Stimulated activated CD4-positive, alpha-beta T cell treated with anti-CD3 and anti-CD28 coated beads, TNF-alpha, amount 100 ng/mL, for 4 hours (primary cell): ENCODE measurements around the gene KRT28.

ENCODE experiments used
- DNase-seq, 3 experiments: peaks; one replicate each; pipeline ENCODE4 v3.0.0-alpha.2; 2020; ENCODE audit warnings: low read depth in 3 of 3

The KRT28 gene

DNA sequence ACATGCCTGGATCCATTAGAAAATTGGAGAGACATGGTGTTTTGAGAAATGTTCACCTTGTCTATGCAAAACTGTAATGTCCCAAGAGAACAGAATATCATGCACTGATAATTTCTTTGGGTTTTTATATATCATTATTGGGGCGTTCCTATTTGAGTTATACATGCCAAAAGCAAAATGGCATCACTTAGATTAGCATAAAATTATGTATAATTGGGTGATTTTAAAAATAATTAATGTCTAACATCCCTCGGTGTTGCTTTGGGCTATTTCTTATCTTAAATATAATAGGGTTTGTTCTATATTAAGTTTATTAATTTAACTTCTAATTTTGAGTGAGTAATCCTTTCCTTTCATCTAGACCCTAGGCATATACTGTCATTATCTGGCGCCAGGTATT, at the start of gene KRT28:
Gene KRT28, minus strand, starts transcription at position 101 of the 400 bp plus-strand sequence. Its CDS starts 66 bp downstream, at position 35.
- DNase-seq = no peak

DNA sequence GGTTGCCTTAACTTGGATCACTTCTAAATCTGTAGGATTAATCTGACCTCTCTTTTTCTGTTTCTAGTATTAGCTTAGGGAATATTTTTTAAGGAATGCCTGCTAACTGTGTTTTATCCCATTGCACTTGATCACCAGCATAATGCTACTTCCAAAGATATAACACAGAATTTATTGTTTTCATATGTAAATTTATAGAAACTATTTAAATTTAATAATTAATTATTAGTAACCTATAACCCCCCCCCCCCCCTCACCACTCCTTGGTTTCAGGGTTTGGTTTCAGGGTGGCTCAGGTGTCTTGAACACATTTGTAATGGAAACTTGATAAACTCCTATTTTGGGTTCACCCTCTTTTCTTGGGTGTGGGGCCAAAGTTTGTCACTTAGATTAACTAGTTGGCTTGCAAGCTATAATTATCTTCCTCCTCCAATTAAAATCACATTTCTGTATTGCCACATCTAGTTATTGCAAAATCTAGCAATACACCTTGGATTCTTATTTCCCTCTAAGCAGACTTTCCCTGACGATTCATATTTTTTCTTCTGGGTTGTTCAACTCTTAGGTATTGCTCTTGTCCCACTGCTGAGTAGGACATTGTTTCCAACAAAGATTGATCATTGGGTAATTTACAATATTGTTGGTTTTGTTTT, 49.0 kb upstream of the KRT28 start:
- no peak for DNase-seq

- DNase-seq = no peak
Observed at GRCh38 chr17:40846515-40847144, 46.9 kb upstream of the KRT28 start.

DNA sequence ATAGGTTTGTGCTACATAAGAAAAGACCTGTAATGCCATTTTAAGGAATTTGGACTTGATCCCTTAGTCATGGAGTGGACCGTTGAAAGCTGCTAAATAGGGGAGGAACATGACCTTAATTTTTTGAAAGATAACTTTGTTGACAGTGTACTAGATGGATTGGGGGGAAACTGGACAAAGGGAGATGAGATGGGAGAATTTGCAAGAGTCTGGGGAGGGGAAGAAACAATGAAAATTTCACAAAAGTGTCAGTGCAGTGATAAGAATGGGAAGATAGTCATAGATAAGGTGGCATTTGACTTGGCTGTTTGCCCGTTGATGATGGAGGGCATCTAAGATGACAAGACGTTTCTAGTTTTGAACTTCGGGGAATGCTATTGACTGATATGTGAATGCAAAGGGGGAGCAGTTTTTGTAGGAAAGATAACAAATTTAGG, 44.9 kb upstream of the KRT28 start:
- no peak for DNase-seq

GRCh38 chr17:40843242-40843641, 43.5 kb upstream of the KRT28 start:
- DNase-seq = no peak

DNA sequence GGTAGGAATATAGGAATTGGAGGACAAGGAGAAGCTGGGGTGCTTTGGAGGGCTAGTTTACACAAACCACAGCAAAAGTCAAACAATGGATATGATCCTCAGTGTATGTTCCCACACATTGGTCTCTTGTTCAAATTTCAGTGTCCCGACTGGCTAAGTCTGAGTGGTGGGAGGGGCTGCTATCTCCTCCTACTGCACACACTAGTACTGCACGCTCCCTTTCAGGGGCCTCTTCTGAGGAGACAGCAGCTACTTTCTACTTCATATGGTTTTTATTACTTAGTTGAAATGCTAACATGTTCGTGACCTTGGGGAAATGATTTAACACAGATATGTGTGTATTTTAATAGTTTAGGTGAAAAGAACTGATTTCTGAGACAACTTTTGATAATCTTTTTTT, 41.5 kb upstream of the KRT28 start:
- no peak for DNase-seq

DNA sequence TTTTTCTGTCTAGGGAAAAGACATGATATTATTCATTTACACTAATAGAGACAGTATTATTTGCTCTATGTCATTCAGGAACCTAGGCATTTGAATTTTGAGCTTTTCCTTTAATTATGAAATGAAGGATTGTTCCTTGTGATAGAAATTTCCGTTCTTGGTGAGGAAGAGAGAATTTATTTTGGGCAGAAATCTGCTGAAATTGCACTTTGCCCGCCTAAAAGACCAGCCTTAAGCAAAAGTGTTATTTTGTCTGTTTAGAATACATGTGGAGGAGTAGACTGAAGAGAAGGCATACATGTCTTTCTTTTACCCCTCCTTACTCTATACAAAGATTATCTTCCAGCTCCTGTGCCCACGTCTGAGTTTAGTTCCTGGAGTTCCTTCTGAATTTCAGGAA, 39.4 kb upstream of the KRT28 start:
- DNase-seq = no peak

- no peak for DNase-seq
Observed at GRCh38 chr17:40836020-40836419, 36.3 kb upstream of the KRT28 start.

GRCh38 chr17:40833882-40834281, 34.1 kb upstream of the KRT28 start:
- DNase-seq = no peak

GRCh38 chr17:40832840-40833239, 33.1 kb upstream of the KRT28 start:
- DNase-seq = no peak

DNA sequence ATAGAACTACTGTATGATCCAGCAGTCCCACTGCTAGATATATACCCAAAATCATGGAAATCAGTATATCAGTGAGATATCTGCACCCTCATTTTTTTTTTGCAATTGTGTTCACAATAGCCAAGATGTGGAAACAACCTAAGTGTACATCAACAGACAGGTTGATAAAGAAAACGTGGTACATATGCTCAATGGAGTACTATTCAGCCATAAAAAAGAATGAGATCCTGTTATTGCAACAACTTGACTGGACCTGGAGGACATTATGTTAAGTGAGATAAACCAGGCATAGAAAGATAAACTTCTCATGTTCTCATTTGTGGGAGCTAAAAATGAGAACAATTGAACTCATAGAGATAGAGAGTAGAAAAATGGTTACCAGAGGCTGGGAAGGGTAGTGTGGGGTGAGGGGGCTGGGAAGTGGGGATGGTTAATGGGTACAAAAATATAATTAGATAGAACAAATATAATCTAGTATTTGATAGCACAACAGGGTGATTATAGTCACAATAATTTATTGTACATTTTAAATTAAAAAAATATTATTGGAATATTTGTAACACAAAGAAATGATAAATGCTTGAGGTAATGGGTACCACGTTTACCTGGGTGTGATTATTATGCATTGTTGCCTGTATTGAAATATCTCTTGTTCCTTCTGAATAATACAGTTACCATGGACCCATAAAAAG, 30.5 kb upstream of the KRT28 start:
- no peak for DNase-seq

DNA sequence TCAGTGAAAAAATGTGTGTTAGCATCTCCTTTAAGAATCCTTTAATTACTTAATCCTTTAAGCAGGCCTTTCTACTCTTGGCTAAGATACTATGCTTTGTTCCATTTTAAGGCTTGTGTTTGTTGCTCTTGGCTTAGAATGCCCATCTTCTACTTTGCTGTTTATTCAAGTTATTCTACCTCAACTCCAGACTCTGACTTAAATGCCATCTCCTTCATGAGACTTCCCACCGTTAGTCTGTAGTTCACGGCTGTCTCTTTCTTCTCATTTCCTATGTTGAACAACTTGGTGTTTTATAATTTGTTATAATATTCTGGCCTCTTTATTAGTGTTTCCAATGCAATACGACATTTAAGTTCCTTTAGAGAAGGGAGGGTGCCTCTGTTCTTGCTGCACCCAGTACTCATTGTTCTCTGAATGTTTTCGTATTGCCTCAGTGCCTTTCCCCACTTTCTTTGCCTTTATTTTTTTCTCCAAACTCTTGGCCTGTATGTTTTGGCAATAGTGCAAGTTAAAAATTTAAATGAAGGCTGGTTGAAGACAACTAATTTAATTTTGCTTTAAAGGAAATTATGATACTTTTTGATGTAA, 28.8 kb upstream of the KRT28 start:
- DNase-seq = no peak

DNA sequence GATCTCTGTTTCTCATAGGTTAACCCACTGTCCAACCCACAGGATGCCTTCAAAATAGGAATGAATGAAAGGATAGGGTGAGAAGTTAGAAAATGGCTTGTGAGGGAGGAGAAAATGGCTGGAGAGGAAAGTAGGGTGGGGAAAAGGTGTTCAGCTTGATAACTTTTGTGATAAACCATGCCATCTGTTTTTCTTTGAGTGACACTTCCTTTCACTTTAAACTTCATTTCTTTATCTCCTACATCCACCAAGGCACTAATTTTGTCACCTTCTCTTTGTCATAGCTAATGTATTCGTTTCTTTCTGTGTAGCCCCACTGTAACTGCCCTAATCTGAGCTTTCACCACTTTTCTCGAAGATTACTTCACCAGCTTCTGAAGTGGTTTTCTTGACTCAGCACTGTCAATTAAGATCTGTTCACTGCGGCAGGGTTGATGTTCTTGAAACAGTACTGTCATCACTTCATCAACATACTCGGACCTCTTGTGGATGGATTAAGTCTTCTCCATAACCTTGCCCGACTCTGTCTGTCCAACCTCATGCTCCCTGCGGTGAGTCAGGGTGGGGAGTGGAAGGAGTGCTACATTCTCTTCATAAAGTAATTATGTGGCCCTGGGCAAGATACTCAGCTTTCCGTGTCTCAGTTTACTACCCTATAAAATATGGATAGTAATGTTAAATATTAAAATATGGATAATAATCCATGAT, 28.1 kb upstream of the KRT28 start:
- DNase-seq = no peak

DNA sequence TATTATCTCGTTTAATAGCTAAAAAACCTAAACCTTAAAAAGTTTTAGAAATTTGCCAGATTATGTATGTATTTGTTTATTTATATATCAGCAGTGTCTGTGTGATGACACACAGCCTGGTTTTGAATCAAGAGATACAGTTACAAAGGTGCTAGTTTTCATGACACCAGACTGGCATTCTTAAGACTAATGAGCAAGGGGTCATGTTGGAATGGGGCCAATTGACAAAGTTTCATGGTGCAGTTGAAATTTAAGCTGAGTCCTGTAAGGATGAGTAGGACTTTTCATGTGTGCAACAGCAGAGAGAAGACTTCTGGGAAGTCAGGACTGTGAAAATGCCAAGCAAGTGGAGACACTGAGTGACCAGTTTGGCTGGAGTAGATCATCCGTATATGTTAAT, 25.8 kb upstream of the KRT28 start:
- DNase-seq = no peak

- no peak for DNase-seq
Observed at GRCh38 chr17:40824015-40824832, 24.5 kb upstream of the KRT28 start.

GRCh38 chr17:40822132-40822812, 22.5 kb upstream of the KRT28 start, which contains the start of gene KRT10:
Gene KRT10, minus strand, starts transcription at chr17:40822614. Its CDS starts 29 bp downstream, at chr17:40822585.
- DNase-seq = no peak

GRCh38 chr17:40821536-40821935, 21.8 kb upstream of the KRT28 start:
- no peak for DNase-seq

- no peak for DNase-seq
Observed at GRCh38 chr17:40820228-40820838, 20.6 kb upstream of the KRT28 start.

DNA sequence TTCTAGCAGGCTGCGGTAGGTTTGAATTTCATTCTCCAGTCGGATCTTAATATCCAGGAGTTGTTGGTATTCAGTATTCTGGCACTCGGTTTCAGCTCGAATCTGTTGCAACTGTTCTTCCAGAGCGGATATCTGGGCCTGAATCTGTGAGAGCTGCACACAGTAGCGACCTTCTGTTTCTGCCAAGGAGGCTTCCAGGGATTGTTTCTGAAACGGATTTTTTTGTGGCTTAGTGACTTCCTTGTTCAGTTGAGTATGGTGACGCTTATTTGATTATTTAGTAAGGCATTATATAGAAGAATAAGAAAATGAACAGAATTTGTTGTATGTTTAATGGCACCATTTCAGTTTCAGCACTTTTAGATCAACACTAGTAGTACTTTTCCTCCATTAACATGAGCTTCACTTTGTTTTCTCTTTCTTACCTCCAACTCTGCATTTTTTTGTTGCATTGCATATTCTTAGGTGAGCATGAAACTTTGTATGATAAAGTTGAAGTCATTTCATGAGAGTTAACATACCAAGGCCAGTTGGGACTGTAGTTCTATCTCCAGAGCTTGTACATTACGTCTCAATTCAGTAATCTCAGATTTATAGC, 19.9 kb upstream of the KRT28 start:
- DNase-seq = no peak
